ENCODE measurements around the gene LARGE1.

GRCh38 chr22:33518405-33518804 is 401.9 kb downstream of the LARGE1 start:
- TF ChIP-seq EZH2 (IDR thresholded peaks at IDR 0.05; ENCODE audit: insufficient read depth, poor library complexity, severe bottlenecking) (no peak), EZH2phosphoT487 (IDR thresholded peaks at IDR 0.05; ENCODE audit: insufficient read depth, low read depth) (no peak)

Measured in GM23248 (cell line).